Stimulated activated CD8-positive, alpha-beta memory T cell treated with anti-CD3 and anti-CD28 coated beads, Interleukin-7, amount 100 ng/mL, for 48 hours (primary cell): ENCODE results near the gene CCR6.
A peak's percentile ranks its signal among the peaks of the same experiment; 100 is the strongest.

Source experiments
- DNase-seq, 2 donors: peaks; one replicate each; pipeline ENCODE4 v3.0.0-alpha.2; 2020; ENCODE audit warnings: low read depth in 1 of 2; ENCODE audit errors: extremely low read depth in 1 of 2

Gene CCR6

GRCh38 chr6:167097770-167098169 is 25.1 kb upstream of the CCR6 start:
- DNase-seq, result no peak

GRCh38 chr6:167098825-167099225 is 24.1 kb upstream of the CCR6 start:
- no peak for DNase-seq

DNA sequence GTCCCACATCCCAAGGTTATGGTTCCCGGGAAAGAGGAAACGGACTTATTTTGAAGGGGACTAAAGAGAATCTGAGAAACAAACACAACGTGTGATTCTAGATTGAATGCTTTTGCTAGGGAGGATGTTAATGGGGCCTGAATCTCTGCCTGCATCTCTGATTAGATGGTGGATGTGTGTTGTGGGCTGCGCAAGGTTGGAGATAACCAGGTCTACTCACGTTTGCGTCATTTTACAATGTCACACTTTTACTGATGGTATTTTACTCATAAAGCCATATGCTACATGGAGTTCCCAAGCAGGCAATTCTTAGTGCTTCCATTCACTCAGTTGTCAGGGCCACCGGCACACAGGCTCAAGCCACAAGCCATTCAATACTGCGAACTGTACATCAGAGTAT is 23.2 kb upstream of the CCR6 start:
- no peak for DNase-seq

GRCh38 chr6:167100241-167100674 is 22.6 kb upstream of the CCR6 start:
- DNase-seq, result no peak

DNA sequence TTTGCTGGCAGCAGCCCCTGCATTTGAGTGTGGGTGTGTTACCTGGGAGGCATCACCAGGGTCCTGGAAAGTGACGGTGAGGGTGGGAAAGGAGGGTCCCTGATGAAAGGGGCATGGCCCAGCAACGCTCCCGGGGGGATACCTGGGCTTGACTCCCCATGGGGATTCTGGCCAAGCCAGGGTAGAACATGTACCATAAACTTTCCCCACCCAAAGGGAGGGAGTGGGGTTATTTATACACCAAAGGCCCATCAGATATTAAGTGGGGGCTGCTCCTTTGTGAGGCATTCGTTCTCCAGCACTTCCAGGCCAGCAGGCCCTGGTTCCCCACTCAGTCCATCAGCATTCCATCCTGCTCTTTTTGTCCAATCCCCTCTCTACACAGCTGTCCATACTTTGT is 20.6 kb upstream of the CCR6 start:
- DNase-seq, result no peak

- DNase-seq, result no peak
These were observed 19.6 kb upstream of the CCR6 start for GRCh38 chr6:167103041-167103891.

DNA sequence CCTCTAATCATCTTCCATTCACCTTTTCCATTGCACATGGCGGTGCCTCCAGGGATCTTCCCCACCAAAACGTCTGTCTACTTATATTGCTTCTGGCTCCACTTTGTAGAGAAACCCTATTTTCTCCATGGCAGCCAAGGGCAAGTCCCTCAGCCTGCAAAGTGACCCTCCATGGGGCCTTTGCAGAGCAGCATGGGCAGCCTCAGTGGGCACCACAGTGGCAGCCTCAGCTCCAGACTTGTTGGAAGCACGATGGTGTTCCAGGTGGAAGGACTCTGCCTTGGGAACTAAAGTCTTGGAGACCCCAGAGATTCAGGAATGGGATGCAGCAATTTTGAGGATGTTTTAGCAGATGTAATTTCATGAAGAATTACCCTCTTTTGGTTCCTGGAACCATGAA is 18.5 kb upstream of the CCR6 start:
- no peak for DNase-seq

- no peak for DNase-seq
These were observed 17.8 kb upstream of the CCR6 start for GRCh38 chr6:167105060-167105459.

DNA sequence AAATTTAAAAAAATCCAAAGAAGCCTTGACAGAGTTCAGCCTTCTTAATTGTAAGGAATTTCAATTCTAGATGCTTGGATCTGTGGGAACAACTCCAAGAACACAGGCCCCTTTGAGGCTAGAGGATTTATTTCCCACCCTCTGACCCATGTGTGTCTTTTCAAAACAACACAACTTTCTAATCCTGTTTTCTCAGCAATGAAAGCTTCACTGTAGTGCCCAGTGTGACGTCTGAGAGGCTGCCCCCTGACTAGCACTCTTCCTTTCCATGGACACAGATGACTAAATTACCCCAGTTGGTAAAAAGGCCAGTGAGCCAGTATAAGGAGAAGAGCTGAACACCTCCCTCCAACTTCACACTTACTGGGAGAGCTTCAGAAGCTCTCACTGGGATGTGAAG is 16.5 kb upstream of the CCR6 start:
- no peak for DNase-seq

GRCh38 chr6:167107787-167108186 is 15.1 kb upstream of the CCR6 start:
- DNase-seq, result no peak

DNA sequence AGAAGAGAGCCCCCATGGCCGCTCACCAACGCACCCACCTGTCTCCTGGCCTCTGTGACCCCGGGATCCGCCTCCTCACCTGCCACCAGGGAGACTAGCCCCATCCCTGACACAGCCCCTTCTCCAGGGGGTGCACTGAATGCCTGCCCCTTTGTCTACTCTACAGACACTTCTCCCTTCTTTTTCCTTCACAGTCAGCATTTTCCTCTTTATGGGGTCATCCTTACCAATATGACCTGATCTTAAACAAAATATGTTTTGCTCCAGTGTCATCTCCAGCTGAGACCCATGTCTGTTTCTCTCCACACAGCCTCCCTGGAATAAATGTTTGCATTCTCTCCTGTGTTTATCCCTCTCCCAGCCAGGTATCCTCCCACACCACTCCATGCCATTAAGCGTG is 14.6 kb upstream of the CCR6 start:
- no peak for DNase-seq

GRCh38 chr6:167109651-167110050 is 13.2 kb upstream of the CCR6 start:
- no peak for DNase-seq

GRCh38 chr6:167111597-167111996 is 11.3 kb upstream of the CCR6 start:
- no peak for DNase-seq

GRCh38 chr6:167112421-167112820 is 10.5 kb upstream of the CCR6 start:
- no peak for DNase-seq

DNA sequence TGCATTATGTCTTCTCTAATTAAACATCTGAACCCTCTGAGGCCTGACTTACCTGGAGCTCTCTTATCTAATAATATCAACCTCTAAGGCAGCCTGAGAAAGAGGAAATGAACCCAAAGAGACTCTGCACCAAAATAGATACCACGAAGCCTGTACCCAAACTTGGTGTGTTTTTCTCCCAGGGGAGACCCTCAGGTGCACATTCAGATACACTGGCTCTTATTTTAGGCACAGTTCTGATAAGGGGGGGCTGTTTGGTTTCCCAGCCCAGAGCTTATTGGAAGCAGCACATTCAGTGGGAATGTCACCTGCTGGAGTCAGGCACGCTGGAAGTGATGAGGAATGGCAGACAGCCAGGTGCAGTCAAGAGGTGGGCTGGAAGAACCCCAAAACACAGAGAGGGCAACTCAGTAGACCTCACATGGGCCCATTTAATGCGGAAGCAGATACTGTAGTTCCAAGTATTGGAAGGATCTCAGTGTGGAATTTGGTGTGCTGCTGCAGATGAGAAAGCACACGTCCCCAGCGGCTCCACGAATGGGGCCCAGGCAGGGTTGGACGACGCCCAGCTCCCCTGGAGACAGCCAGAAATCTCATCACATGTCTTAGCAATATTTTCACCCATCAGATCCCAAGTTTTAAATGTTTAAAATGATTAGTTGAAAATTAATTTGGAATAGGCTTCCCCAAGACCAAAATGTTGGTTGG is 9.7 kb upstream of the CCR6 start:
- DNase-seq, result no peak

DNA sequence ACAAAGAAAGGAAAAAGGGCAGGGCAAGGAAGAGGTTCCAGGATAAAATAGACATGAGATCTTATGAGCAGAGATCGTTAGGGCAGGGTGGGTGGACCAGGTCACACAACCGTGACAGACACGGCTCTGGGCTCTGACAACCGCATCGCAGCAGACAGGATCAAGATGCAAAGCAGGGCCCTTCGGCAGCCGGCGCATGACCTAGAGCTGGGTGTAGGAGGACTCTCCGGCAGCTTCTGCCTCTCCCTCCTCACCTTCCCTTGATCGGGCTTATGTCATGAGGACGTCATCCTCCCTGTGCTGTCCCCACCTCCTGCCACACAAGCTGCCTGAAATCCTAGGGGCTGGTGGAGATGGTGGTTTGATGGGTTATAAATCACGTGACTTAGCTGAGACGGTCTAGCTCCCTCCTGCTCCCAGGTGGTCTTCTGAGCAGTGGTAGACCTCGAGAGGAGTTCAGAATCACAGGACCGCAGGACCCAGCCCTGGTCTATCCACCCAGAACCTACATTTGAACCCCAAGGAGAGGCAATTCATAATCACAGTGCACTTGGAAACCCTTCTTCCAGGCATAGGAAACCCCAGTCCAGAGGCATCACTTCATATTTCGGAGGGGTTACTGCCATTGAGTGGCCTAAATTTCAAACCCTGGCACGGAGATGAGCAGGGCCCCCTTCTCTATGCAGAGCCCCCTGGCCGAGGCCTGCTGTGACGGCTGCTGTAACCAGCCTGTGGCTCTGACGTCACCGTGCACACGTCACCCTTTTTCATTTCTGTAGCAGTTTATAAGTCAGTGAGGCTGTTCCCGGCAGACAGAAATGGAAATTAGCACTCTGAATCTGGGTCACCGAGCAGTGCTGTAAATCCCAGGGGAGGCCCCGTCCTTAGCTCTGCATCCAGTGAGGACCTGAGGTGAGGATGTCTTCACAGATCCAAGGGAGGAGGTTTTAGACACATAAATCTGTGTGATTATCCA is 8.7 kb upstream of the CCR6 start:
- DNase-seq, result peak in 1 of 2 donors; percentile 21

- DNase-seq, result no peak
These were observed 7.8 kb upstream of the CCR6 start for GRCh38 chr6:167115054-167115453.

GRCh38 chr6:167116109-167116837 is 6.6 kb upstream of the CCR6 start:
- no peak for DNase-seq

GRCh38 chr6:167116838-167117228 is 6.1 kb upstream of the CCR6 start:
- no peak for DNase-seq

DNA sequence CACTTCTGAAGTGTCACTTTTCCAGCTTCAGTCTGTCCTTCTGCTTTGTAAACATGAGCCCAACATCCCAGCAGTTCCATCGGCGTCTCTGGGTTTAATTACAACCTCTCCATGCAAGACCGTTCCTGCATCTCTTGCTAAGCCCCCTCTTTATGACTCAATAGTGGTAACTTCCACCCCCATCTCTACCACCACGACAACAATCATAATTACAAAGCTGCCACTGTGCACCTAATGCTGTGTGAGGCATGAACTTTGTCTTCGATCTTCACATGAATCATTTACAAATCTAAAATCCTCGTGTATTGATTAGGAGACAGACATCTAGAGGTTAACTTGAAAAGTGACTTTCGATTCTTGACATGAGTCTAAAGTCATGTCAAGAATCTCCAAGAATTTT is 4.9 kb upstream of the CCR6 start:
- DNase-seq, result no peak

DNA sequence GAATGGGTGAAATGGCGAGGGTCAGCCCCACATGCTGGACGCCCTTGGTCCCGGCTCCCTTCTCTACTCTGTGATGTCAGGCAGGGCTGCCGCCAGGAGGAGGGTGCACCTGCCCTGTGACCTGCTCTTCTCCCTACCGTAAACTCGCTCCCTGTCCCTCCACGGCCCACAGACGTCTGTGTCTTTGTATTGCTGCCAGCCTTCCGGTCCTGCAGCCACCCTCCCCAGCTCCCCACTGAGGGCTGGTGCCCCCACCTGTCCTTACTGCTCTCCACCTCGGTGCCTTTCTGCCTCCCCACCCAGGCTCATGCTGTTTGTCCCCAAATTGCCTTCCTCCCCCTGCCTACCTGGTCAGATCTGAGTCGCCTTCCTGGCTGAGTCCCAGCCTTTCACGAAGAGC is 4.1 kb upstream of the CCR6 start:
- DNase-seq, result no peak
